ENCODE data around the gene FHL3.

- TF ChIP-seq CTCF (IDR thresholded peaks at IDR 0.05; ENCODE audit: insufficient read depth, low read length, poor library complexity, severe bottlenecking) (no peak), EZH2phosphoT487 (conservative IDR thresholded peaks at IDR 0.05; ENCODE audit: low read length) (no peak)
These were observed 9.6 kb upstream of the FHL3 start for GRCh38 chr1:38014724-38015424.
